NCI-H2196 (cell line): ENCODE results near the gene STIP1.

Source experiments
- DNase-seq: peaks from one replicate; lab custom pipeline; 2025; ENCODE audit not compliant: unreplicated experiment; lab: John Stamatoyannopoulos, UW

The STIP1 gene

GRCh38 chr11:64196626-64197025 is 10.7 kb downstream of the STIP1 start:
- DNase-seq: no peak

- no peak for DNase-seq
Measured at GRCh38 chr11:64198511-64198910, 12.5 kb downstream of the STIP1 start.

- DNase-seq: no peak
Measured at GRCh38 chr11:64201543-64201942, 15.6 kb downstream of the STIP1 start.

GRCh38 chr11:64202992-64203391 is 17.0 kb downstream of the STIP1 start:
- DNase-seq: no peak

GRCh38 chr11:64203421-64204079 is 17.6 kb downstream of the STIP1 start:
- no peak for DNase-seq

GRCh38 chr11:64204080-64204440 is 18.1 kb downstream of the STIP1 start:
- DNase-seq: no peak

GRCh38 chr11:64204464-64204989 is 18.6 kb downstream of the STIP1 start:
- peak; percentile 83 for DNase-seq

GRCh38 chr11:64206457-64207255 is 20.7 kb downstream of the STIP1 start, which contains the start of gene FERMT3:
TSS of gene FERMT3 (plus strand) at chr11:64206721. CDS start at chr11:64207365, 644 bp downstream.
- DNase-seq: no peak

GRCh38 chr11:64207256-64208085 is 21.5 kb downstream of the STIP1 start:
- DNase-seq: no peak

GRCh38 chr11:64208086-64208795 is 22.3 kb downstream of the STIP1 start:
- DNase-seq: no peak

- DNase-seq: no peak
Measured at GRCh38 chr11:64208796-64209562, 23.0 kb downstream of the STIP1 start.

GRCh38 chr11:64209563-64209843 is 23.5 kb downstream of the STIP1 start:
- DNase-seq: no peak

GRCh38 chr11:64210301-64211020 is 24.5 kb downstream of the STIP1 start:
- DNase-seq: no peak

- DNase-seq: no peak
Measured at GRCh38 chr11:64211181-64211872, 25.4 kb downstream of the STIP1 start.

- DNase-seq: no peak
Measured at GRCh38 chr11:64216879-64217278, 30.9 kb downstream of the STIP1 start.

GRCh38 chr11:64218628-64219353 is 32.8 kb downstream of the STIP1 start:
- no peak for DNase-seq

GRCh38 chr11:64219354-64219684 is 33.3 kb downstream of the STIP1 start:
- DNase-seq: no peak

GRCh38 chr11:64219755-64220154 is 33.8 kb downstream of the STIP1 start:
- DNase-seq: no peak
